Lower leg skin (tissue), 3 donors: ENCODE results near the gene XPA.

ENCODE experiments used
- CTCF ChIP-seq, 3 donors: fragments of 450-650 bp; IDR thresholded peaks; one replicate each; pipeline ENCODE4 v1.5.1; 2016; ENCODE audit warnings: antibody characterized with exemption in 3 of 3, mild to moderate bottlenecking in 3 of 3, moderate library complexity in 2 of 3
- POLR2A ChIP-seq, 2 donors: fragments of 450-650 bp; IDR thresholded peaks; one replicate each; pipeline ENCODE4 v1.6.1; 2016 to 2017; ENCODE audit warnings: antibody characterized with exemption in 2 of 2, mild to moderate bottlenecking in 1 of 2, moderate library complexity in 1 of 2

- TF ChIP-seq CTCF (IDR thresholded peaks at IDR 0.05): no peak
- no peak for TF ChIP-seq POLR2A (IDR thresholded peaks at IDR 0.05)
Measured at GRCh38 chr9:97704851-97705250, 7.7 kb upstream of the XPA start.
